ENCODE measurements around the gene ARHGEF25. TPM values are rescaled to one million over a fixed set of nuclear protein-coding genes. Genes with fewer than 3 reads are reported as not detected.

Gene ARHGEF25
- total and polyA plus RNA-seq, 2 of the 4 experiments (the other 2 are of a cell fraction) = 6.3 to 17.9 TPM

DNA sequence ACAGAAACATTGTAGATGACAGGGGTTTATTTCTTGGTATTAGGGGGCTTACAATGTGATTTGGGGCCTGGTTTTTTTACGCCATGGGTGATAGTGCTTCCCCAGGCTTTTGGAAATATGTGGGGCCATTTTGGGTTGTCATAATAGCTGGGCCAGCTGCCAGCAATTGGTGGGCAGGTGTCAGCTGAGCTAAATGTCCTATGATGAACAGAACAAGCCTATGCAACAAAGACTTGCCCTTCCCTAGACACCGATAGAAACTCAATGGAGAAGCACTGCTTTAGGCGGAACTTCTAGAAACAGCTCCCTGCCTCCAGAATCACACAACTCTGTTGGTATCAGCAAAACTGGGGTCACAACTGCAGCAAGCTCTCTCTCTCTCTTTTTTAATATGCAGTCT is 26.9 kb downstream of the ARHGEF25 start:
- dilution Hi-C loops (cut with HindIII; ENCODE audit: low sequenced_read_pairs, unreplicated experiment) (no loop called here), in situ Hi-C loops (cut with MboI; ENCODE audit: low sequenced_read_pairs) (no loop called here), intact Hi-C loops (cut with micrococcal nuclease) (no loop called here)
- no peak for DNase-seq
- no peak overlapping the region for H4K91ac ChIP-seq (ENCODE audit: insufficient read depth, low read depth, low read length)
- no peak overlapping the region for H3K4me2 ChIP-seq (ENCODE audit: low read depth, low read length)
- 0 out of 2 replicates have a peak, but pooled peaks cover 1% of the 10 kb centered on the region for H3K4me1 ChIP-seq (ENCODE audit: control insufficient read depth, insufficient read depth, low read length)
- no peak overlapping the region for H4K5ac ChIP-seq (ENCODE audit: low read depth, low read length)
- H3K36me3 ChIP-seq (ENCODE audit: control insufficient read depth, insufficient read depth, low read length) = no peaks in the 10 kb centered on the region
- H3K18ac ChIP-seq (ENCODE audit: low read depth, low read length) = no peak overlapping the region
- H3K9me1 ChIP-seq (ENCODE audit: insufficient read depth, low read length) = no peaks in the 10 kb centered on the region
- H3K27me3 ChIP-seq (ENCODE audit: control insufficient read depth, insufficient read depth, low read length) = peaks cover 25% of the 10 kb centered on the region
- H3K9ac ChIP-seq (ENCODE audit: low read depth, low read length) = no peak overlapping the region
- no peaks in the 10 kb centered on the region for H3K79me1 ChIP-seq (ENCODE audit: low read depth in 1 of 2, low read length in 2 of 2)
- no peak overlapping the region for H3K14ac ChIP-seq (replicated peaks; ENCODE audit: low read depth, low read length)
- TF ChIP-seq MAFK (IDR thresholded peaks at IDR 0.05; ENCODE audit: low read depth, low read length) (no peak), FOS (IDR thresholded peaks at IDR 0.05; ENCODE audit: low read depth, low read length) (no peak)
- WGBS, 2 experiments (ENCODE audit: extremely low coverage in 2 of 2, insufficient read length in 1 of 2) = 60% methylated on average over 1 of the region's 3 CpGs; no CpG with 5 or more reads in 1 of the 2 experiments
- H3K23ac ChIP-seq (ENCODE audit: low read depth, low read length) = no peak overlapping the region
- H3K4ac ChIP-seq (ENCODE audit: low read depth, low read length) = no peak overlapping the region
- no peak overlapping the region for H2BK15ac ChIP-seq (ENCODE audit: low read depth, low read length)
- BruUV-seq (replicated peaks) = no TSS peak
- H4K20me1 ChIP-seq (ENCODE audit: insufficient read depth, low read length) = no peaks in the 10 kb centered on the region
- H2AK9ac ChIP-seq (replicated peaks; ENCODE audit: low read depth, low read length, poor library complexity) = no peak overlapping the region
- H2BK5ac ChIP-seq (ENCODE audit: low read depth, low read length, poor library complexity, severe bottlenecking) = no peak overlapping the region
- no peak overlapping the region for H3K56ac ChIP-seq (ENCODE audit: extremely low read depth, insufficient read depth, low read length)
- POLR2A ChIA-PET (ENCODE audit: unreplicated experiment) = no interaction called here
- no peak overlapping the region for H2AFZ ChIP-seq (replicated peaks; ENCODE audit: low read length, poor library complexity)
- no peak overlapping the region for H3K4me3 ChIP-seq (ENCODE audit: insufficient read depth, low read depth, low read length)
- no peak overlapping the region for H2AK5ac ChIP-seq (ENCODE audit: low read depth, low read length)
- CTCF ChIA-PET = interaction anchor here (1.1 kb wide), 1 partner anchor 54 kb away, joined by 3 read pairs; no protein-coding TSS in a partner anchor
- H4K8ac ChIP-seq (ENCODE audit: low read depth in 2 of 2, low read length in 2 of 2) = no peak overlapping the region
- no peak overlapping the region for H2BK20ac ChIP-seq (ENCODE audit: low read depth, low read length)
- H3K9me3 ChIP-seq (ENCODE audit: control insufficient read depth, insufficient read depth, low read length) = no peaks in the 10 kb centered on the region
- no peak for ATAC-seq (ENCODE audit: low read depth)
- H3K27ac ChIP-seq (ENCODE audit: insufficient read depth, low read length) = no peak overlapping the region
- H2BK120ac ChIP-seq (ENCODE audit: low read depth, low read length) = no peak overlapping the region

Data from IMR-90 (cell line).